ENCODE data around the gene MMP28. TPM values are rescaled to one million over a fixed set of nuclear protein-coding genes. Genes with fewer than 3 reads are reported as not detected.

The MMP28 gene
- total and polyA plus RNA-seq, 2 donors (not counting 1 experiment from before 2014, with no cell fraction given): 0.15 to 2.0 TPM

DNA sequence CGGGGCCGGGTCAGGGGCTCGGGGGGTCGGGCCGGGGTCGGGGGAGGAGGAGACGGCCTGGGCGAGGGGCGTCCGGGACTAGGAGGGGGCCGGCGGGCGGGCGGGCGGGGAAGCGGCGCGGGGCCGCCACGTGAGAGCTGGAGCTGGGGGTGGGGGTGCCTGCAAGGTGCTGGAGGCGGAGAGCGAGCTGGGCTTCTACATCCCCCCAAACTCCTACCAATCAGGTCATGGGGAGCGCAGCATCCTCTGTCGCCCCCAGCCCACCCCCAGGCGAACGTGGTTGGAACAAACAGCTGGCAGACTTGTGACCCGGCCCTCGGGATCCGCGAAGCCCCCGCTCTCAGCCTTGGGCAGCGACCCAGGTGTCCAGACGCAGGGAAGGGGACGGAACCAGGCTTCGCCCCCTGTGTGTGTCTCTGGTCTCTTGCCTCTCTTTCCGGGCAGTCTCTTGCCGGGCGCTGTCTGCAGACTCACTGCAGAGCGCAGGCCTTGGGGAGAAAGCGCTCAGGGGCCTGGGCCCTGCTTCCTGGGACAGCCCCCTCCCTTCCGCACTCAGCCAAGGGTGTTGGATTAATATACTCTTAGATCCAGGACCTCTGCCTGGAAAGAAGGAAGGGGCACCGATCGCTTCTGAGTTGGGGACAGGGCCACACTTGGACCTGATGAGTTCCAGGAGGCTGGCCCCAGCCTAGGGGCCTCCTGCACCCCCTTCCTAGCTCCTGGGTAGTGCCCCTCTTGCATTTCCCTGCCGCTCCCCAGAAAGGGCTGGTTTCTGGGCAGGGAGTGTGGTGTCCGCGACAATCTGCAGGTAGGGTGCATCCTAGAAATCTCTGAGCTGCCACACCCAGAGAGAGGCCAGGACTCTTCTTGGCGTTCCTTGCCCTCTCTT lies 63.3 kb downstream of the MMP28 start:
- no peaks in the 10 kb centered on the region for H3K9me3 ChIP-seq (ENCODE audit: control extremely low read depth in 1 of 3, control insufficient read depth in 2 of 3, insufficient read depth in 1 of 3, low read length in 2 of 3)

More for the DNA sequence above, 63.3 kb downstream of the MMP28 start:
- TF ChIP-seq, protein P1, sequence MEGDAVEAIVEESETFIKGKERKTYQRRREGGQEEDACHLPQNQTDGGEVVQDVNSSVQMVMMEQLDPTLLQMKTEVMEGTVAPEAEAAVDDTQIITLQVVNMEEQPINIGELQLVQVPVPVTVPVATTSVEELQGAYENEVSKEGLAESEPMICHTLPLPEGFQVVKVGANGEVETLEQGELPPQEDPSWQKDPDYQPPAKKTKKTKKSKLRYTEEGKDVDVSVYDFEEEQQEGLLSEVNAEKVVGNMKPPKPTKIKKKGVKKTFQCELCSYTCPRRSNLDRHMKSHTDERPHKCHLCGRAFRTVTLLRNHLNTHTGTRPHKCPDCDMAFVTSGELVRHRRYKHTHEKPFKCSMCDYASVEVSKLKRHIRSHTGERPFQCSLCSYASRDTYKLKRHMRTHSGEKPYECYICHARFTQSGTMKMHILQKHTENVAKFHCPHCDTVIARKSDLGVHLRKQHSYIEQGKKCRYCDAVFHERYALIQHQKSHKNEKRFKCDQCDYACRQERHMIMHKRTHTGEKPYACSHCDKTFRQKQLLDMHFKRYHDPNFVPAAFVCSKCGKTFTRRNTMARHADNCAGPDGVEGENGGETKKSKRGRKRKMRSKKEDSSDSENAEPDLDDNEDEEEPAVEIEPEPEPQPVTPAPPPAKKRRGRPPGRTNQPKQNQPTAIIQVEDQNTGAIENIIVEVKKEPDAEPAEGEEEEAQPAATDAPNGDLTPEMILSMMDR (IDR thresholded peaks at IDR 0.05): no peak
- Histone ChIP-seq H3K4me2 (replicated peaks; ENCODE audit: low read depth, low read length, poor library complexity, severe bottlenecking) (peak overlapping the region; percentile 79), H3K27ac (ENCODE audit: low read length in 2 of 2) (no peak overlapping the region), H2AFZ (ENCODE audit: insufficient read depth, low read depth, low read length, poor library complexity, severe bottlenecking) (no peak overlapping the region), H4K20me1 (ENCODE audit: control insufficient read depth, insufficient read depth, low read length, poor library complexity, severe bottlenecking) (no peaks in the 10 kb centered on the region), H3K4me1 (ENCODE audit: control insufficient read depth in 2 of 2, insufficient read depth in 2 of 2, low read length in 2 of 2) (peaks cover 9 to 11% of the 10 kb centered on the region in 2 donors), H3K4me3 (ENCODE audit: control extremely low read depth in 1 of 5, extremely low read depth in 1 of 5, insufficient read depth in 1 of 5, low read depth in 2 of 5, low read length in 4 of 5) (peak overlapping the region in 2 of 5 experiments; percentile 31 to 40), H3K36me3 (replicated peaks in 1 of 2; ENCODE audit: control extremely low read depth in 1 of 2, control insufficient read depth in 1 of 2, extremely low read depth in 1 of 2, insufficient read depth in 2 of 2, low read length in 1 of 2) (no peaks in the 10 kb centered on the region), H3K79me2 (ENCODE audit: control insufficient read depth, insufficient read depth, low read length) (no peaks in the 10 kb centered on the region), H3K9ac (ENCODE audit: low read length) (no peak overlapping the region), H3K27me3 (replicated peaks in 1 of 4; ENCODE audit: control extremely low read depth in 1 of 4, control insufficient read depth in 3 of 4, insufficient read depth in 4 of 4, low read length in 3 of 4) (peaks cover 0 to 12% (median 0%) of the 10 kb centered on the region in 4 experiments)
- CTCF ChIA-PET: interaction anchor here (1.3 to 1.5 kb wide), 2 partner anchors 13 to 15 kb away, joined by 3 to 4 read pairs; no protein-coding TSS in a partner anchor
- Mint-ChIP-seq H3K9me3 (ENCODE audit: insufficient read depth) (no peaks in the 10 kb centered on the region), H3K4me1 (peaks cover 15% of the 10 kb centered on the region), H3K27ac (no peak overlapping the region), H3K27me3 (peaks cover 11% of the 10 kb centered on the region), H3K4me3 (peak overlapping the region; percentile 76)
- DNase-seq (no peak), ATAC-seq (ENCODE audit: low read depth) (no peak)
- POLR2A ChIA-PET: interaction anchor here (0.6 kb wide), 1 partner anchor 74 kb away, joined by 7 read pairs; no protein-coding TSS in a partner anchor
- intact Hi-C loops (cut with micrococcal nuclease): no loop called here
- WGBS (ENCODE audit: insufficient coverage): 58% methylated on average over 23 of the region's 47 CpGs
